ENCODE measurements around the gene MATN3.

- TF ChIP-seq CTCF (IDR thresholded peaks at IDR 0.05), result no peak
- no peak for TF ChIP-seq POLR2A (IDR thresholded peaks at IDR 0.05)
Observed at GRCh38 chr2:20040489-20041172, 28.2 kb upstream of the MATN3 start.
